Thyroid gland (tissue), 4 donors: ENCODE results near the gene AGBL3. TPM values are rescaled to one million over a fixed set of nuclear protein-coding genes. Genes with fewer than 3 reads are reported as not detected.

ENCODE experiments used
- DNase-seq, 2 donors: peaks; one replicate each; pipeline ENCODE4 v3.0.0-alpha.2; 2019
- H3K27ac ChIP-seq, 3 donors: fragments of 200-600 bp; sonication (generic); 1 replicate in 2 of 3; 2 replicates in 1 of 3; pipeline ENCODE4 v1.5.1; 2016 to 2019; ENCODE audit warnings: mild to moderate bottlenecking in 1 of 3, moderate library complexity in 1 of 3
- H3K27me3 ChIP-seq: fragments of 200-600 bp; sonication (generic); one replicate; pipeline ENCODE4 v1.5.1; 2019
- H3K36me3 ChIP-seq, 2 donors: fragments of 200-600 bp; sonication (generic); one replicate each; pipeline ENCODE4 v1.5.1; 2016 to 2019
- H3K4me1 ChIP-seq, 2 donors: fragments of 200-600 bp; sonication (generic); one replicate each; pipeline ENCODE4 v1.5.1; 2017 to 2019
- H3K4me3 ChIP-seq, 3 donors: fragments of 200-600 bp; sonication (generic); replicated peaks in 1 of 3; 1 replicate in 2 of 3; 2 replicates in 1 of 3; pipeline ENCODE4 v1.5.1; 2016; ENCODE audit warnings: mild to moderate bottlenecking in 1 of 3
- H3K9me3 ChIP-seq: fragments of 200-600 bp; sonication (generic); one replicate; pipeline ENCODE4 v1.5.1; 2017
- POLR2A ChIP-seq, 2 donors: fragments of 450-650 bp; IDR thresholded peaks; one replicate each; pipeline ENCODE4 v1.6.1; 2017; ENCODE audit warnings: antibody characterized with exemption in 2 of 2, mild to moderate bottlenecking in 2 of 2, moderate library complexity in 1 of 2
- WGBS, 2 donors: methylation state at CpG; one replicate each; pipeline ENCODE4 v1.1.5; 2017; 5-methylcytosine and 5-hydroxymethylcytosine counted together
- intact Hi-C: fragments of 100-400 bp; cut with DNase I; formaldehyde crosslinking; loops from one replicate; pipeline ENCODE4 v1.15.1; 2023
- total RNA-seq, 4 donors: library from RNA; depleted of rRNA; stranded (reverse); fragments of >200 nt; gene quantifications; one replicate each; pipeline ENCODE4 v1.2.3, GENCODE V29; 2016
- TF ChIP-seq, protein P1 (sequence below), 6 experiments: fragments of 200-600 bp in 3 of 6; fragments of 450-650 bp in 3 of 6; sonication (generic) in 3 of 6; IDR thresholded peaks; one replicate each; pipeline ENCODE4 v1.5.1; 2016 to 2019; ENCODE audit warnings: antibody characterized with exemption in 6 of 6, mild to moderate bottlenecking in 2 of 6, inconsistent platforms in 1 of 6, moderate library complexity in 1 of 6

The AGBL3 gene
- total RNA-seq, 4 donors from 2014 or later, result 3.6 to 5.0 (median 4.1) TPM

DNA sequence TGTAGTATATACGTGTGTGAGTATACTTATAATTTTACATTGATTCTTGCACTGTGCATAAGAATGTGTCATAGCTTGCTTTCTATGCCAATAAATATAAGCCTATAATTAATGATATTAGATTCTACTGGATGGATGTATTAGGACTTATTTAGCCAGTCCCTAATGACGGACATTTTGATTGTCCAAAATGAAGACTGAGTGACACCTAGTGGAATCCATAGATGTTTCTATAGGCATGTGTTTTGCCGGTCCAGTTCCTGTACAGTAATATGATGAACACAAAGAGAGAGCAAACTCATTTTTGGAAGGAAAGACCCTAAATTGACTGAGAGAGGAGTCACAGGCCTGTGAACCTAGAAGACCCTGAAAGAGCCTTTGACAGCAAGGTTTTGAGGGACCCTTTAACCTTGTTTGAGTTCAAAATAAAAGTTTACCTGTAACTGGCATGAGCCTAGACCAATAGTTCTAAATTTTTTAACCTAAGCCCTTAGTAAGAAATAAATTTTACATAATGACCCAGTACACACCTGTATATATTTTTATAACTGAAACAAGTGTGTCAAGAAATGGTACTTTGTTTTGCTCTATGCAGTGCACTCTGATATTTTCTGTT lies 42.4 kb upstream of the AGBL3 start:
- no peak overlapping the region for H3K27ac ChIP-seq
- no peaks in the 10 kb centered on the region for H3K27me3 ChIP-seq
- no peaks in the 10 kb centered on the region for H3K9me3 ChIP-seq
- TF ChIP-seq POLR2A (IDR thresholded peaks at IDR 0.05), result no peak
- TF ChIP-seq, protein P1, sequence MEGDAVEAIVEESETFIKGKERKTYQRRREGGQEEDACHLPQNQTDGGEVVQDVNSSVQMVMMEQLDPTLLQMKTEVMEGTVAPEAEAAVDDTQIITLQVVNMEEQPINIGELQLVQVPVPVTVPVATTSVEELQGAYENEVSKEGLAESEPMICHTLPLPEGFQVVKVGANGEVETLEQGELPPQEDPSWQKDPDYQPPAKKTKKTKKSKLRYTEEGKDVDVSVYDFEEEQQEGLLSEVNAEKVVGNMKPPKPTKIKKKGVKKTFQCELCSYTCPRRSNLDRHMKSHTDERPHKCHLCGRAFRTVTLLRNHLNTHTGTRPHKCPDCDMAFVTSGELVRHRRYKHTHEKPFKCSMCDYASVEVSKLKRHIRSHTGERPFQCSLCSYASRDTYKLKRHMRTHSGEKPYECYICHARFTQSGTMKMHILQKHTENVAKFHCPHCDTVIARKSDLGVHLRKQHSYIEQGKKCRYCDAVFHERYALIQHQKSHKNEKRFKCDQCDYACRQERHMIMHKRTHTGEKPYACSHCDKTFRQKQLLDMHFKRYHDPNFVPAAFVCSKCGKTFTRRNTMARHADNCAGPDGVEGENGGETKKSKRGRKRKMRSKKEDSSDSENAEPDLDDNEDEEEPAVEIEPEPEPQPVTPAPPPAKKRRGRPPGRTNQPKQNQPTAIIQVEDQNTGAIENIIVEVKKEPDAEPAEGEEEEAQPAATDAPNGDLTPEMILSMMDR (IDR thresholded peaks at IDR 0.05), result peak in 4 of 6 experiments; percentile 17 to 36 (median 24)
- H3K36me3 ChIP-seq, result peaks cover 6 to 16% of the 10 kb centered on the region in 2 donors
- H3K4me3 ChIP-seq, result no peak overlapping the region
- intact Hi-C loops, result loop anchor here (5.0 kb wide), 1 partner anchor 252 kb away; no protein-coding TSS in a partner anchor
- H3K4me1 ChIP-seq, result peaks cover 17 to 25% of the 10 kb centered on the region in 2 donors
- DNase-seq, result no peak
- WGBS, 2 donors, result 61 to 63% methylated on average over 3 of the region's 3 CpGs

DNA sequence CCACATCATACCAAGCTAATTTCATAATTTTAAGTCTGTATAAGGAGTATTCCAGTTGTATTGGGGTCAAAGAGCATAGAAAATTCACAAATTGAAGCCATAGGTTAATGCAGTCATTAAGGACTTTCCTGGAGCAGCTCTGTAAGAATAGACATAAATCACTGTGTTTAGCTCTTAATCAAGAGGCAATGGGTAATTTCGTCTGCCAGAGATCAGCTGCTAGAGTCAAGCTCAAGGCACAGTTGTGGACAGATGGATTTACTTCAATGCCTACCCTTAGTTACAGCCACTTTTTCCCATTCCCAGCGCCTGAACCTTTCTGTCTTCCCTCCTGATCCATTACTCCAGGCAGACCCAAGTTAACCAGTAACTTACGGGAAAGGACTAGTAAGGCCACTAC lies 40.6 kb upstream of the AGBL3 start:
- peaks cover 12 to 23% of the 10 kb centered on the region in 2 donors for H3K36me3 ChIP-seq
- DNase-seq, result no peak
- H3K4me3 ChIP-seq, result no peak overlapping the region
- H3K27ac ChIP-seq, result no peak overlapping the region
- intact Hi-C loops, result no loop called here
- TF ChIP-seq, protein P1 (IDR thresholded peaks at IDR 0.05), result no peak
- no peak for TF ChIP-seq POLR2A (IDR thresholded peaks at IDR 0.05)
- no peaks in the 10 kb centered on the region for H3K9me3 ChIP-seq
- no peaks in the 10 kb centered on the region for H3K27me3 ChIP-seq
- WGBS, 2 donors, result 62 to 84% methylated on average over 3 of the region's 3 CpGs
- peaks cover 10 to 18% of the 10 kb centered on the region in 2 donors for H3K4me1 ChIP-seq

DNA sequence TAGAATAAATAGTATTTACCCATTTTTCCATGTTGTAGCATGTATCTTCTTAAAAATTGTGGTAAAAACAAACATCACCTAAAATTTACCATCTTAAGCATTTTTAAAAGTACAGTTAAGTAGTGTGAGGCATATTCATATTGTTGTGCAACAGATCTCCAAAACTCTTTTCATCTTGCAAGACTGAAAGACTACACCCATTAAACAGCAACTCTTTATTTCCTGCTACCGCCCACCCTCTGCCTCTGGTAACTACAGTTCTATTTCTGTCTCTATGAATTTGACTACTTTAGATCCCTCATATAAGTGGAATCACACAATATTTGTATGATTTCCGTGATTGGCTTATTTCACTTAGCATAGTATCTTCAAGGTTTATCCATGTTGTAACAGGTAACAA lies 40.0 kb upstream of the AGBL3 start:
- no peaks in the 10 kb centered on the region for H3K27me3 ChIP-seq
- H3K4me3 ChIP-seq, result no peak overlapping the region
- no peaks in the 10 kb centered on the region for H3K9me3 ChIP-seq
- 79 to 90% methylated on average over 2 of the region's 2 CpGs for WGBS, 2 donors
- H3K36me3 ChIP-seq, result peaks cover 18 to 29% of the 10 kb centered on the region in 2 donors
- H3K4me1 ChIP-seq, result peaks cover 7 to 18% of the 10 kb centered on the region in 2 donors
- no peak for DNase-seq
- H3K27ac ChIP-seq, result no peak overlapping the region
- TF ChIP-seq, protein P1 (IDR thresholded peaks at IDR 0.05), result no peak
- no peak for TF ChIP-seq POLR2A (IDR thresholded peaks at IDR 0.05)
- intact Hi-C loops, result no loop called here

DNA sequence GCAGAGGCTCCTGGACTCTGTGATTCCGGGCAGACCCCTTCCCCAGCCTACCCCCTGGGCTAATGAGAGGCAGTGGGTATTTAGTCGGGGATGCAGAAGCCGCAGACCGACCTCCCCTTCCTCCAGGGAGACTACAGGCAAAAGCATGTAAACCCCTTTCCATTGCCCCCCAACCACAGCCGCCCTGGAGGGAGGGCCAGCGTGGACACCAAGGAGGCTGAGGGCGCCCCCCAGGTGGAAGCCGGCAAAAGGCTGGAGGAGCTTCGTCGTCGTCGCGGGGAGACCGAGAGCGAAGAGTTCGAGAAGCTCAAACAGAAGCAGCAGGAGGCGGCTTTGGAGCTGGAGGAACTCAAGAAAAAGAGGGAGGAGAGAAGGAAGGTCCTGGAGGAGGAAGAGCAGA lies 39.0 kb upstream of the AGBL3 start:
- peaks cover 27 to 40% of the 10 kb centered on the region in 2 donors for H3K36me3 ChIP-seq
- intact Hi-C loops, result no loop called here

DNA sequence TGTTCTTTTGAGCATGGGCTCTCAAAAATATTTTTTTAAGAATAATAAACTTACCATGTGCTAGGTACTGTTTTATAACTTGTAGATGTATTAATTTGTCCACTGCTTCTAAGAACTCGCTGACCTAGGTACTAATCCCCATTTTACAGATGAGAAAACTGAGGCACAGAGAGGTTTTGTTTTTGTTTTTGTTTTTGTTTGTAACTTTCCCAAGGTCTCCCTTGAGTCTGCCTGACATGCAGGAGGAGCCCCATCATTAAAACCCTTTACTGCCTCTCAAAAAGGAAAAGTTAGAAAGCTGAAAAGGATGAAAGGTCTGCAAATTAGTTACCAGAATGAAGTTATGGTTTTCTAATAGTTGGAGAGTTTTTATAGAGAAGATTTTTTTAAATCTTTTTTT lies 38.5 kb upstream of the AGBL3 start:
- Histone ChIP-seq H3K36me3 (peaks cover 30 to 45% of the 10 kb centered on the region in 2 donors), H3K4me3 (no peak overlapping the region), H3K9me3 (no peaks in the 10 kb centered on the region), H3K27me3 (no peaks in the 10 kb centered on the region), H3K27ac (no peak overlapping the region), H3K4me1 (peaks cover 0 to 12% of the 10 kb centered on the region in 2 donors)
- intact Hi-C loops, result no loop called here
- no peak for TF ChIP-seq POLR2A (IDR thresholded peaks at IDR 0.05)
- TF ChIP-seq, protein P1 (IDR thresholded peaks at IDR 0.05), result no peak
- DNase-seq, result no peak
- WGBS, 2 donors, result 95 to 96% methylated on average over 1 of the region's 1 CpG

More for the DNA sequence above, 39.0 kb upstream of the AGBL3 start:
- H3K4me3 ChIP-seq, result no peak overlapping the region
- no peak overlapping the region for H3K27ac ChIP-seq
- H3K27me3 ChIP-seq, result no peaks in the 10 kb centered on the region
- DNase-seq, result no peak
- 92 to 96% methylated on average over 17 of the region's 17 CpGs for WGBS, 2 donors
- H3K9me3 ChIP-seq, result no peaks in the 10 kb centered on the region
- H3K4me1 ChIP-seq, result peaks cover 0 to 12% of the 10 kb centered on the region in 2 donors
- TF ChIP-seq, protein P1 (IDR thresholded peaks at IDR 0.05), result no peak
- TF ChIP-seq POLR2A (IDR thresholded peaks at IDR 0.05), result no peak
